Kidney tubule cell (primary cell): ENCODE results near the gene ATP11A.

Experiments
- DNase-seq: peaks from one replicate; pipeline ENCODE4 v3.0.0-alpha.2; 2018; ENCODE audit warnings: low spot score

The ATP11A gene

DNA sequence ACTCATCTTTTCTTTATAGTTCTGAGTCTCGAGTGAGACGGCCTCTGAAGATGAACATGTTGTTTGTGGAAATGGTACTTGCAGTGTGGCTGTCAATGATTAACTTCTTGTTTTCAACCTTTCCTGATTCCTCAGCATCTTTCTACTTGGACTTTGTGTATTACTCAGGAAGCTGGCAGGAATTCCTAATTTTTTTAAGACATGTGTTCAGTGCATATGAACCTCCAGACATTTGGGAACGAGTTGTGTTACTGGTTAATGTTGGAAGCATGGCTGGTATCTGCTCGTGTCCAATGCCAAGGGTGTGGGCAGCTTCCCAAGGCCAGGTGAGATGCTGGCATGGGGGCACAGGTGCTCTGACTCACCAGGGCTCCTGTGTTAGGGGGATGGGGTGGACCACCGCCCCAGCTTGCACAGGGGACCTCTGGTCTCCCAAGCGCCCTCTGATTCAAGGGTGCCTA, 218.1 kb downstream of the ATP11A start:
- peak; percentile 49 for DNase-seq

DNA sequence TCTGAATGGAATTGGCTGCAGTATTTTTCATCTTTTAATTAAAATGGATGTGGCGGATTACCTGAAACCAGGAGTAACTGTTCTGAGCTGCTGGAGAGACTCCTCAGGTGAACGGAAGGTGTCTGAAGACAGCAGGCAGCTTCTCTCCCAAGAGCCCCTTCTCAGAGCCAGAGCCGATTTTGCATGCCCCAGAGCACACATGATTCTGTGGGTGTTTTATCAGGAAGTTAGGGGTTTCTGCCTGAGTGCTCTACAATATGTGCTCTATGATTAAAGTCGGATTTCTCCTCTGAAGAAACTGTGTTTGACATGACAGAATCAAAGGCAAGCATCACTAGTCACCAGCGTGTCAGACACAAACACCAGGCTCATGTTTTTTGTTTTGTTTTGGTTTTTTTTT, 218.5 kb downstream of the ATP11A start:
- DNase-seq = peak; percentile 35

DNA sequence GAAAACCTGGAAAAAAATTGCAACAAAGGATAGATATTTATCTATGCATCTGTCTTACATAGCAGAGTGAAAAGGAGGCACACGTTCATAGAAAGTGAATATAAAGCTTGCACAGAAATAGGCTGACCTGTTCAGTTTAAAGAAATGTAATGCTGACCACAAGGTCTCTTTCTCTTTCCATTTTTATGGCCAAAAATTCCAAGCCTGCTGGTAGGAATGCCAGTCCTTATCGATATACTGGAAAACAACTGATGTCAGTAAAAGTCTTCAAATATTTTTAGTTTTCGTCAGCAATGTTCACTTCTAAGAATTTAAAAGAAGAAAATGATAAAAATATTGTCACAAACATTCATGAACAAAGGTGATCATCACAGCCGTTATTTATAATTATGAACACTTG, 220.2 kb downstream of the ATP11A start:
- DNase-seq = no peak

DNA sequence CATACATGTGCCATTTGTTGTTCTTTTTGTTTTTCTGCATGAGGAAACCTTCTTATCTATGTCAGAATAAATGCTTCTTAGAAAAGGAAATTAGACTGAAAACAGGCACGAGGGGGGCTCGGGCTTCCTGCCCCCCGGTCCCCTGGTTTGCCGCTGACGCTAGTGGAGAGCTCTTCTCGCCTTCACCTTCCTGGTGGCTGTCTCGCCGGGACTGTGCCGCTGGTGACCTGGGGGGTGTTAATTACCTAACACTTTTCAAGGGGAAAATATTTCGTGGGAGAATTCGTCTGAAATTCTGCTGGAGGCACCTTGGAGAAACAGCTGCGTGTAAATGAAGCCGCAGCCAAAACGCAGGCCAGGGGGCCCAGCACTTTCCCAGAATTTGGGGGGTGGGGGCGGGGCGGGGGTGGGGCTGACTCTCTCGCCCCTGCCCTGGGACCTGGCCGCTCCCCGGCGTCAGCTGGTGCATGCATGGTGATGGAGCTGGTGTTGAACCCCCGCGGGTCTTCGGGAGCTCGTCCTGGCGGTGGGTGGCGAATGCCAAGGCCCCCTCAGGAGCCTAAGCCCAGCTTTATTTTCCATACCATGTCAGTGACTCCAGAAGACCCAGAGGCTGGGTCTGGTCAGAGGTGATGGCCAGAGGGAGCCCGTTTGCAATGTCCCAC, 220.9 kb downstream of the ATP11A start:
- DNase-seq = no peak

DNA sequence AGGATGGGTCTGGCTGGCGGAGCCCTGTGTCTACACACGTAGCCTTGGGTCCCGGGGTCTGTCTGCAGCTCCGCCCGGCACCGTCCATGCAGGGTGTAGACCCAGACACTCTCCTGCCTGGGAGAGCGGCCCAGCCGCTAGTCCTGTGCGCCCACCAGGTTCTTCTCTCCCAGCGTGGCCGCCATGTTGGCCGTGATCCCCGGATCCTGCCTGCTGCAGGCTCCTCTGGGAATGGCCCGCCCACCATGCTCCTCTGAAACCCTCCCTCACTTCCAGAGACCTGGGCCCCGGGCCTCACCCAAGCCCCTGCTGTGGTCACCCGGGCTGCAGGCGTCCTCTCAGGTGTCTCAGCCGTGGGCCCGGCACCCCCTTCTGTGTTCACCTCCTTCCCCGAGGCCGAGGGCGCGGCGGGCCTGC, 221.5 kb downstream of the ATP11A start:
- no peak for DNase-seq

DNA sequence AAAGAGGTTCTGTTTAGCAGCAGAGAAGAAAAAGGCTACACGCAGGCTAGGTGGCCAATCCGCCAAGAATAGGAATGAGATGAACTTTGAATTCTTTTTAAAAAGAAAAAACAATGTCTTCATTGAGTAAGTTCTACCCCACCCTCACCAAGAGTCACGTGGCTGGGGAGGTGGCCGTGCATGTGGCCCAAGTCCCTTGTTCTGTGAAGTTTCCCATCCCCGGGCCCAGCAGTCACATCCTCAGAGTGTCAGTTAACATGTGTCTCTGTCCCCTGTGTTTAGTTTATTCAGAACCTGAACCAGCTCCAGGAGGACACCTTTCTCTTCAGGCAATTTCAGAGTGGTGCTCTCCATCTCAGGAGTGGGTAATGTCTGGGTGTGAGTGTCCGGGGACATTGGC, 222.0 kb downstream of the ATP11A start:
- no peak for DNase-seq

DNA sequence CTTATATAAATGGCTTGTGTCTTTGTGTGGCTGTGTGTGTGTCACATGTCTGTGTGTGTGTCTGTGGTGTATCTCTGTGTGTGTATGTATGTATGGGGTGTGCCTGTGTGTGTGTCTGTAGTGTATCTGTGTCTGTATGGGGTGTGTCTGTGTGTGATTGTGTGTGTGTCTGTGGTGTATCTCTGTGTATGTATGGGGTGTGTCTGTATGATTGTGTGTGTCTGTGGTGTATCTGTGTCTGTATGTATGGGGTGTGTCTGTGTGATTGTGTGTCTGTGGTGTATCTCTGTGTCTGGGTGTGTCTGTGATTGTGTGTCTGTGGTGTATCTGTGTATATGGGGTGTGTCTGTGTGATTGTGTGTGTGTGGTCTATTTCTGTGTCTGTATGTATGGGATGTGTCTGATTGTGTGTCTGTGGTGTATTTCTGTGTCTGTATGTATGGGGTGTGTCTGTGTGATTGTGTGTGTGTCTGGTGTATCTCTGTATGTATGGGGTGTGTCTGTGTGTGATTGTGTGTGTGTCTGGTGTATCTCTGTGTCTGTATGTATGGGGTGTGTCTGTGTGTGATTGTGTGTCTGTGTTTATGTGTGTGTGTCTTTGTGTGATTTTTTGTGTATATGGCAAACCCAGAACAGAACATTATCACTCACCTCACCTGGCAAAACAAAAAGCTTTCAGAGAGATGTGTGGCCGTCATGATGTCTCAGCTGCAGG, 223.0 kb downstream of the ATP11A start:
- no peak for DNase-seq

DNA sequence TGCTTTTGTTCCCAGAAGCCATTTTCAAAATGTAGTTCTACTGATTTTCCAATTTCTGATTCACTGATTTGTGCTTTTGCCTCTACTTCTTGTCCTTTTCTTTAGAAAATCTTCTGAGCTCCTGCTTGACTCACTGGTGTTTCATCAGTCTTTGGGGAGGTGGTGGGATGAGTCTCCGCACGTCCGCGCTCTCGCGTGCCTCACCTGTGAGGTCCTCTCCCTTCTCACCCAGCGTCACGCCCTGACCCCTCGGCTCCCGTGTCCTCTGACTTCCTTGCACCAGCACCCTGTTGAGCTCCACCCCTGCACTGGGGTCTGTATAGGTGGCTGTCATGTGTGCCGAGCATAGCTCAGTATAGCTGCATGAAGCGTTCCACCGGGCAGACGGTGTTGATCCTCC, 226.5 kb downstream of the ATP11A start:
- no peak for DNase-seq

DNA sequence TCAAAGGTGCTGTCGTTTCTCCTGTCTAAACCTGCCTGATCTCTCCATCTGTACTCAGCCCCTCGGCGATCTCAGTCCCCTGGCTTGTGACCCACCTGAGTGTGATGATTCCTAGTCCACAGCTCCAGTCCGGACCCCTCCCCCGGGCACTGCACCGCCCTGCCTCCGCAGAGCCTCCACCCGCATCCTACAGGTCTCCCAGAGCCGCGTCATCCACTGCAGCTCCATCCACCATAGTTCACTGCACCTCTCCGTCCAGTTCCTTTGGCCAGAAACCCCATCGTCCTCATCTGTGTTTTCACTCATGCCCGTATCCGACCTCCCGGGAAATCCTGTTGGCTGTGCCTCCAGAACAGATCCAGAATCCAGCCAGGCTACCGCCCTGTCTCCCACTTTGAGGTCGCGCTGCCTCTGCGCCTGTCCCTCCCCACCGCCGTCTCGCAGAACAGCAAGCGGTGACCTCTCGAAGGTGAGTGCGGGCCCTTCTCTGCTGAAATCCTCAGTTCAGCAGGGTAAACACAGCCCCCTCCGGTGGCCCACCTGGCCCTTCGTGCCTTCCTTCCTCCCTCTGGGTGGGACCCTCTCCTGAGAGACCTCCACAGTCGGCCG, 227.3 kb downstream of the ATP11A start:
- DNase-seq = no peak

DNA sequence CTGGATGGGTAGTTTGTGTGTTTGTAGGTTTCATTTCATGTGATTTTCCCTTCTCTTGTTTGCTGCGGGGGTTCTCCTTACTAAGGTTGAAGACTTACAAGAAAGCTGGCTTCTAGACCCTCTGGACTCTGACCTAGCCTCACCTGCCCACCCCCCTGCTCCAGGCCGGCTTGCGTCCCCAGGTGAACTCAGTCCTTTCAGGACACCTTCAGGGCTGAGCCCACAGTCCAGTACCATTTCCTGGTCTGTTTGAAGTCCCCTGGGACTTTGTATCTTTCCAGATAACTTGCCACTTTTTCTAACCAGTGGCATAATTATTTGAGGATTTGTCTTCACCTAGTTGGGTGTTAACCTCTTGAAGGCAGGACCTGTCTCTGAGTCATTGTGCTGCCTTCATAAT, 227.9 kb downstream of the ATP11A start:
- no peak for DNase-seq

DNA sequence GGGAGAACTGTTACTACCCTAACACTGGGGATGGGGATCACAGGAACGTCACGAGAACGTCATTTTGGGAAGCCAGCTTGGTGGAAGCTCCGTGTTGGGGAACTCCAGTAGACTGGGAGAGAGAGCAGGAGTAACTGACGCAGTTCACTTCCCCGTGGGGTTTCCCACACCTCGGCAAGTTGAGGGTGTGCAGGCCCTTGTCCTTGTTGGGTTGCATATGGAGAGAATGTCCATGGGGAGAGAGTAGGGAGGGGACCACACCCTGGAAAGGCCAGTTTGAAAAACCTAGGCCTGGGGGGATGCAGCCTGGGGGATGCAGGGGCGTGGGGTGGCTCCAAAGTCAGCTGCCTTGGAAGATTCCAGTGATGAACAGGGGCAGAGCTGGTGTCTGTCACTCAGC, 228.4 kb downstream of the ATP11A start:
- DNase-seq = no peak

DNA sequence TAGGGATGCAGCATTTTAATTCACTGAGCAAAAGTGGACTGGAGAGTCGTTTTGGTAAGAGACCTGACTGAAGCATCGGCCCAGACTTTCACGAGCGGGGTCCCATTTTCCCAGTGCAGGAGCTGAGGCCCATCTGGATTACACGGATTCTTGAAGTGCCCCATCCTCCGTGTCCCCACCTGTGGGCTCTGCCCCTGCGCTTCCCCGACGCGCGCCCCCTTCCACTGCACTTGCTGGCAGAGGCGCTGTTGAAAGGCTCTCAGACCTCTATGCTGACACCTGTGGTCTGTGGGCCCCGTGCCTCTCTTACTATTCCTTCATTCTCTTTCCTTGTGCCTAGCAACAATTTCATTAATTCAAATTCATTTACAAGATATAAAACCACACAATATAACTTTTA, 228.9 kb downstream of the ATP11A start:
- DNase-seq = no peak

DNA sequence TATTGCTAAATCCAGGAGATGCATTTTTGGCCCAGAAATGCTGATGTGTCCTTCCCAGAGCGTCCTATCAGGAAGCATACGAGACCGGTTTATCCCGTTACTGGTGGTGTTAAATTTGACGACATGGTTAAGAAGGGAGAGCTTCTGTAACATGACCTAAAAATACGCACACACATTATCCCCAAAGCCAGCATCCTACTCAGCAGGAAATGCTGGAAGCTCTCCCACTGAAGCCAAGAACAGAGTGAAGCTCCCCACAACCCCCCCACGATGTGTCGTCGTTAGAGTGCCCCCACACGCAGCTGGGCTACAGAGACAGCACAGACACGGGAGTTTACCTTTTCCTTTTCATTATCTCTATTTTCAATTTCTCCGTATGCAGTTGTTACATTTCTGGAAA, 234.1 kb downstream of the ATP11A start:
- no peak for DNase-seq

DNA sequence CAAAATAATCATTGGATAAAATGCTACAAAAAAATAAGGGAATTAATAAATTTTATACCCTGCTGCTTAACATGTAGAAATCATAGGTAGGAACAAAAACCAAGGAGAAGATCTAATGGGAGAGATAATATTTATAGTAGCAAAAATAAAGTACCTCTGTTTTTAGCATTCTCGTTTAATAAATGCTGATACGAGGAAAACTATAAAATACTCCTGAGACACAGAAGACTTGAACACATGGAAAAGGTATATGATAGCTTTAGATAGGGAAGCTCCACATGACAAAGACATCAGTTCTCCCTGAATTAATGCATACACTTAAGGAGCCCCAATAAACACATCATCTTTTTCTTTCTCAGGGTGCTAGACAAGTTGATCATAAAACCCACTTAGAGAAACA, 234.5 kb downstream of the ATP11A start:
- no peak for DNase-seq

DNA sequence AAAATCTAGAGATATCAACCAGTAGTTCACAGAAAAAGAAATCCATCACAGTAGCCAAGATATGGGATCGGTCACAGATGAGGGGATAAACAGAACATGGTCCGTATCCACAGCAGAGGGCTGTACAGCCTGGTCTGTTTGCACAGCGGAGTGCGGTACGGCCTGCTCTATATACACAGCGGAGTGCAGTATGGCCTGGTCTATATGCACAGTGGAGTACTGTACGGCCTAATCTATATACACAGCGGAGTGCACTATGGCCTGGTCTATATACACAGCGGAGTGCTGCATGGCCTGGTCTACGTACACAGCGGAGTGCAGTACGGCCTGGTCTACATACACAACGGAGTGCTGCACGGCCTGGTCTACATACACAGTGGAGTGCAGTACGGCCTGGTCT, 236.2 kb downstream of the ATP11A start:
- no peak for DNase-seq

DNA sequence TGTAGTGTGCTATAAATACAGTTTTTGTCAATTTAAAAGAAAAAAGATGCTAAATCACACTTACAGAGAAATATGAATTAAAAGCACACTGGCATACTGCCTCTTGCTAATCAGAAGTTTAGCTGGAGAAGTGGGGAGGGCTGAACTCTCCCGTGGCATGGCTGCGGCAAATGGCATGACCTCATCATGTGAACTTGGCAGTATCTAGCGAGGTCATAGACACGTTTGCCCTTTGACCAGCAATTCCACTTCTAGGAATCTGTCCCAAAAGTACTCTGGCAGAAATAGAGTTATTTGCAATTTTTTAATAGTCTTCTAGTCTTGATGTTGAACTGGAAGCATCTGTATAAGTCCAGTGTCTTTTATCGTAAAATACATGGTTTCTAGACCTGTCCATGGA, 237.2 kb downstream of the ATP11A start:
- DNase-seq = no peak

DNA sequence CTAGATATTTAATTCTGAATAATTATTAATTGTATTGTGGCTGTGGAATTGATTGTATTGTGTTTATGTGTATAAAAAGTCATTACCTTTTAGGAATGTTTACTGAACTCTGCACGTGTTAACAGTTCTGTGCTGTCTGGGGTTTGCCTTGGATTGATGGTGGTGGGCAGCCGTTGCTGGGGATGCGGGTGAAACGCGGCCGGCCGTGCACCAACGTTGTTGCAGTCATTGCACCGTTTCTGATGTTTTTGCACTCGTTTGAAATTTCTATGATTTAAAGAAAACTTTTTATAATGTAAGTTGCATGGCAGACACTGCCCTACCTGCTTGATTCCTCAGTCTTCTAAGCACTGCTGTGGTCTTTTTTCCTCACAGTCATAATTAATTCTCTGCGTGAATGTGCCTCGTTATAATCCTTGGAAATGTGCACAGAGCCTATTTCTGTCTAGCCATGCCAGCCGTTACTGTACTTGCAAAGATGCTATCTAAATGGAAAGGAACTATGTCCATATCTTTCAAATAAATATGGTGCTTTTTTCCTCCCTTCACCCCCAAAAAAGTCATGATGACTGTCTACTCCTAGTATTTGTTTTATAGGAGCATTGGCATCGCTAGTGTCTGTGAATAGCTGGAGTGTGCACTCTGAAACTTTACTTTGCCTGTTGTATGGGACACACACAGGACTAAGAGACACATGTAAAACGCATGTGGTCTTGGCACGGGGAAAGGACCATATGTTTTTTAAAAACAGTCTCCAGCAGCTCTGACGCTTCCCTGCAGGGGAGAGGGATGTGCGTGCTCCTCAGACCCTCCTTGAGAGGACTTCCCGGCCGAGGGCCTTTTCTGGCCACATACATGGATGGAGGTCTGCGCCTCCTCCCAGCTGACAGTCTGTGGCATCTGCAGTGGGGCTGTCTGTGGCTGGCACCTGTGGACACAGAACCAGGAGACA, 238.5 kb downstream of the ATP11A start:
- no peak for DNase-seq

DNA sequence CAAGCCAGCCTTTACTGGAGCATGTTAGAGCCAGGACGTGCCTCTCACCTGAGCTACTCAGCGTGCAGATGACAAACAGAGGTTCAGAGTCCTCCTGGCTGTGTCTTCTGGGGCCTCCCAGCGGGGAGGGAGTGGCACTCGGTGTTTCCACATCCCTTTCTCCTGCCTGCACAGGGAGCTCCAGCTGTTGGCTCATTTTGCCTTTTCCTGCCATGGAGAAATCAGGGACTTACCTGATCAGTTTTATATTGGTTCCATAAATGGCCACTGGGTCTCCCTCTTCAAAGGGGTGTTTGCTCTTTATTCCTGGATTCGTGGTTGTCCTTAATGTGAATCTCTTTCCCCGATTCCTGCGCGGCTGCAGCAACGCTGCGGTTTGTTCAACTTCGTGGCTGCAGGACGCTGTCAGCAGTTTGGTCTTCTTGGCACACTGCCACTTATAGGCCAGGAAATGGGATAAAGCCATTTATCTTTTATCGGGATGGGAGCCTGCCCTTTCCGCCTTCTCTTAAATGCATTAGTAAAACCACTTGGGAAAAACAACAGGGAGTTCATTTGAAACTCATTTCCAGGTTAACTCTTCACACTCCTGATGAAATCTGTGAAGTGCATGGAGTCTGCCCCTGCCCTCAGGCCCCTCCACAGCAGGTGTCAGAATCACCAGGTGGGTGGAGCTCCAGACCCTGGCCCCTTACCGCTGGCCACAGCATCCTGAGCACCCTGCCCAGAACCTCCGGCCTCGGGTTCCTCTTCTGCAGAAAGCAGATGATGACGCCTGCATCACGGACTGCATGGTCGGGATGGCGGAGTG, 239.3 kb downstream of the ATP11A start:
- DNase-seq = peak; percentile 42

DNA sequence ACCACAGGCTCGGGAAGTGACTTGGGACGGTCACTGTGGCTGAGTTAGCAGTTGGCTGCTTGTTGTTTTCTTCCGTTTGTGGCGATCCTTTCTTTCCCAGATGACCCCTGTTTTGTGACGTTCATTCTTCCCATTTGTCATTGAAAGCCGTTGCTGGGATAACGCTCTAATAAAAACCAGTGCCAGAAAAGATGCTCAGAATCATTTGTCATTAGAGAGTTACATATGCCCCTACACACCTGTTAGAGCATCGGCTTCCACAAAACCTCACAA, 239.9 kb downstream of the ATP11A start:
- DNase-seq = no peak

DNA sequence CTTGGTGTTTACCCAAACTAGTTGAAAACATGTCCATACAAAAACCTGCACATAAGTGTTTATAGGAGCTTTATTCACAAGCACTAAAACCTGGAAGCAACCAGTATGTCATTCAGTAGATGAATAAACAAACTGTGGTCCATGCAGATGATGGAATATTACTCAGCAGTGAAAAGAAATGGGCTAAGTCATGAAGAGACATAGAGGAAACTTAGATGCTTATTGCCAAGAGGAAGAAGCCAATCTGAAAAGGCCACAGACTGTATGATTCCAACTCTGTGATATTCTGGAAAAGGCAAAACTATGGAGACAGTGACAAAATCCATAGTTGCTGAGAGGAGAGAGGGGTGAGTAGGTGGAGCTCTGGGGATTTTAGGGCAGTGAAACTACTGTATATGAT, 240.4 kb downstream of the ATP11A start:
- no peak for DNase-seq

DNA sequence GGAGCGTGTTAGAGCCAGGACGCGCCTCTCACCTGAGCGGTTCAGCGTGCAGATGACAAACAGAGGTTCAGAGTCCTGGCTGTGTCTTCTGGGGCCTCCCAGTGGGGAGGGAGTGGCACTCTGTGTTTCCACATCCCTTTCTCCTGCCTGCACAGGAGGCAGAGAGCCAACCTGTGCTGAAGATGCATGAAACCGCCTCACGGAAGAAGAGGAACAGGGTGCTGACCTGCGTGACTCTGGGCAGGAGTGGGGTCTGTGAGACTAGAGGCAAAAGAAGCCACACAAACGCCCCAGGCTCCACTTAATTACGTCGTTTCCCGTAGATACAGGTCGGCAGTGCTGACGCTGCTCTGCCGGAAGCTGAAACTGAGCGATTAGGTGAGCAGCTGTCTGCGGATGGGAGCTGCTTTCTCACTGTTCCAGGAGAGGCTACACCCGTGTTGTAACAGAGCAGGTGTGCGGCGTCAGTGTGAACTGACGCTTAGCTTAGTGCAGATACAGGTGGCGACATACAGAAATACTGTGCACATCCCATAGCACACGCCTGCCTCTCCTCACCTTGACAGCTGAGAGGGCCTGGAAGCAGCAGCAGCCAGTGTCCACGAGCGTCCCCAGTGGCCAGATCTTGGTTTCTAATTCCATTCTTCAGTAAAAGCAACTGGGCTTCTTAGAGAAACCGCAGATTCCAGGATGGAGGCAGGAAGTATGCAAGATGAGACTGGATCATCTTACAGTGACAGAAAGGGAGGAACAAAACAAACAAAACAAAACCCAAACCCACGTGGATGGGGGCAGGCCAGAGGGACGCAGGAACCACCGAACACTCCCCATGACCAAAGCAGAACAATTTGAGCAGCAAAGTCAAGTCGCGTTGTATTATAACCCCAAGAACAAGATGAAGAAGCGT, 241.4 kb downstream of the ATP11A start:
- peak; percentile 81 for DNase-seq
